T-helper 2 cell (primary cell): ENCODE data around the gene KCNH5.
"Not testable (repeated sequence)": the region's sequence is repeated elsewhere in the genome, so short reads cannot be mapped to it uniquely, and the experiment has no call there.

Source experiments
- DNase-seq, 5 experiments: peaks; one replicate each; pipeline versions ENCODE4 v3.0.0 to v3.0.0-alpha.2; 2012 to 2022

Gene KCNH5

DNA sequence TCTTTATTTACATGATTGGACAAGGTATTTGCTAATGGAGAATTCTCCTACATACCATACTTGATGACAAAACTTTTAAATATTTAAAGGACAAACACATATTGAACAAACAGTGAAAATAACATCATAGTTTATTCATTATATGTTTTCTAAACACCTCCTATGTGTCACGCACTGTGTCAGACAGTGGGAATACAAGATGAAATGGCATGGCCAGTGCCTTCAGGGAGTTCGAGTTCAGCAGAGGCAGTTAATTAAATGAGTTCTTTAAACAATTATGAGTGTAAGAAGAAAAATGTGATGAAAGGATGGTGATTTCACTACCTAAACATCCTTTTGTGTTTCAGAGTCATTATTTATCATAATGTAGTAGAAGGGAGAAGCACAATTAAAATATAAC lies 159.8 kb downstream of the KCNH5 start:
- no peak for DNase-seq

DNA sequence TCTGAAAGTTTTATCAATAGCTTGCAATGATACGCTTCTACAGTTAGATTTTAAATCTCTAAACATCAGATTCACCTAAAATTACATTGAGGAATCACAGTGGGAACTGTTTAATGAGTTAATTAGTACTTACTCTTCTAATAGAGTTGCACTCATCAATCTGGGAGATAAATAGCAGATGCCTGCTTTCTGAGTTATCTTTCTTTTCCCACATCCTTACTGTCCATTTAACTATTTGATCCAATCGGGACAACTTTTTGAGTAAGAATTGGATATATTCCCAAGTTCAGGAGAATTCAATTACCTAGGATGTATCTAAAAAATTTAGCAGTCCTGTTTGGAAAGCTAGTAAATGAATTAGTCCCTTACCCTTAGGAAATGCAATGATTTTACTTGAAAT lies 162.3 kb downstream of the KCNH5 start:
- no peak for DNase-seq

DNA sequence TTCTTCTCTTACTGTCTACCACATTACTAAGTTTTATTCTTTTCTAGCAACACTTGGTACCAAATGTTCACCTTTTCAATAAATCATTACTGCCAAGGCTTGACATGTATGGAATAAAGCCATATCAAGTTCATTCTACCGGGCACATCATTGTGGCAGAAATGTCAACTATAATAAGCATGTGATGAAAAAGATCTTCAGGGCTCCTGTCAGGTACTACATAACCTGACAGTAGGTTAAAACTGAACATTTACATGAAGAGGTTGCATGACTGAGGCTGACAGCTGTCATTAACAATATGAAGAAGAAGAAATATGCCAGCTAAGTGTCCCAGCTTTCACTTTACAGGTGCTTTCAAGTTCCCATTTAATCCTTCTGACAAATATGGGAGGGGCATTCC lies 178.9 kb downstream of the KCNH5 start:
- DNase-seq: no peak

DNA sequence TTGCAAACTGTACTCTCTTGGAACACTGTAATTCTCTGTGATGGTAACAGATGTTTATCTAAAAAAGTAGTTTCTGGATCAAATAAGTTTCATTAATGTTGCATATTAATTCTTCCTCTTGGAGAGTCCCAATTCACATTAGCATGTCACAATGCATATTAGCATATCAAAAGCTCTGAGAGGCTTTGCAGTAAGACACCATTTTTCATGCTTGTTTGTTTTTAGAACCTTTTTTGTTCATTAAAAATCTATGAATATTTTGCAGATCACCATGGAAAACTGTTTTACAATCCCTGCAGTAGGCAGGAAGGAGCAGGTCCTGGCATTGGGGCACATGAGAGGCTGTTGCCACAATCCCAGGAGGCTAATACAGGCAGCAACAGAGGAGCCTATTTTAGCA lies 180.7 kb downstream of the KCNH5 start:
- no peak for DNase-seq

DNA sequence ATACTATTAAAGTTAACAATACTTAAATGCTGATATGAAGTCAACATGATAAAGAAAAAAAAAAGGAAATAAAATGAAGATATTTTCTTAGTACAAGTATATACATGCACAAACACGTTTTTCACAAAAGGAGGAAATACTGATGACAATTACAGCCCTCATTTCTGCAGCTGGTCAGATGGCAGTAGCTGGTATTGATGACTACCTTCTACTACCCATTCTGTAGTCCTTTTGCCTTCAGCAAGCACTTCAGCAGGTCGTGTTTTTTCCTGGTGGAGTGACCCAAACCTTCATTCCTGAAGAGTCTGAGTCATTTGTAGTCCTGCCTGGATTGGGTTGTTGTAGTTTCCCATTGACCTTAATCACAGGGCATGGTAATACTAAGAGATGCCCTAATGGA lies 187.2 kb downstream of the KCNH5 start:
- DNase-seq: not testable (repeated sequence)

DNA sequence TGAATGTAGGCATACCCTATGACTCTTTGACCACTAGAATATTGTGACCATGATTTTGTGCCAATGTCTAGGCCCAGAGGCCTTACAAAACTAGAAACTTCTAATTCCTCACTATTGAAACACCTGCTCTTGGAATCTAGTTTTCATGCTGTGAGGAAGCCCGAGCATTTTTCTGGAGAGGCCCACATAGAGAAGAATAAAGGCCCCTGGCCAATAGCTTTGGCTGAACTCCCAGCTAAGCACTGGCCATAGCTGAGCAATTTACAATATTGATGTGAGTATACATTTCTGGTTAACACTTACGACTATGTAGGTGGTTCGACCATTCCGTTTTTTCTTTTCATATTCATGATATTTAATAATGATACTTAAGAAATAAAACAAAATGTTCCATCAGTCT lies 190.3 kb downstream of the KCNH5 start:
- no peak for DNase-seq

DNA sequence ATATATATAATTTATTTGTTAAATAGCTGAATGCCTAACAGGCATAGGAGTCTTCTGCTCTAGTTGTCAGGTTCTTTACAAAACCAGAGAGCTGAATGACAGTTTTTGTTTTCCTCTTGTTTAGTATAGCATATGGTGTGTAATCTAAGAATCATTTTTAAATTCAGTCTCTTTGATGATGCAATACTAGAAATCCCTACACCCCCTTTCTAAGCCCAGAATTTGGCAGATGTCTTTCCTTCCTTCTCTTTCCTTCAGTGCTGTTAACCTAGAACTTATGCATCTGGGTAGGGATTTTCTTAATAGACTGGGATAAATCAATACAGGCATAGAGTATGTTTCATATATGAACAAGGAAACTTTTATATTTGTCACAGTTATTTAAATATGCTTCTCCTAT lies 198.1 kb downstream of the KCNH5 start:
- DNase-seq: no peak

DNA sequence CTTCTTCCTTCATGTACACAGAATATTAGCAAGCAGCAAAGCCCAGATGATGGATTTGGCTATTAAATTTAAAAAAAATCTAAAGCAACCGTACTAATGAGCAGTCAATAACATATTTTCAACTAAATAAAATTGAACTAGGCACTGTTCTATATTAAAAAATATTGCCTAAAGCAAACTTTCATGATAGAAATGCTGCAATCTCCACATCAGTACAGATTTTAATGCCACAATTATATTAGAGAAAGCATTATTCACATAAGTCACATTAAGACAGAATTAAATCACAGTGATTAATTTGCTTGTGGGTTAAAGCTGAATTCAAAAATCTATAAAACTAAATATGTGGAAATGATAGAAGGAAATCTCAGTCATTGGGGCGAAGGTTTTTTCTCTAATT lies 200.7 kb downstream of the KCNH5 start:
- no peak for DNase-seq

DNA sequence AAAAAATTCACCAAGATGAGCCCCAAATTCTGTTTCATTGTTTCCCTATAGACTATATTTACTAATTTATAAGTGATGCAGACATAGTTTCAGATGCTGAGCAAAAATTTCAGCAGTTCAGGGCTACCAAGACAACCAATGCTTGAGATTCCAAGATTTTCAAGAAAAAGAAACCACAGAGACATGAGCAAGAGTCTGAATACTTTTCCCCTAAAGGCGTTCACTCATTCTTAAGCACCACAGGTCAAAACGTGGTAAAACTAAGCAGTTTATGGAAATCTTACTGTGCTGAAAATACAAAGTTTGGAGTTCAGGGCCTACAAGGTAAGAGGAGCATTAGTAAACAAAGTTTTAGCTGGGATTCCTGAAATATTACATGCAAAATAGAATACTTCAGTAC lies 221.2 kb downstream of the KCNH5 start:
- no peak for DNase-seq

DNA sequence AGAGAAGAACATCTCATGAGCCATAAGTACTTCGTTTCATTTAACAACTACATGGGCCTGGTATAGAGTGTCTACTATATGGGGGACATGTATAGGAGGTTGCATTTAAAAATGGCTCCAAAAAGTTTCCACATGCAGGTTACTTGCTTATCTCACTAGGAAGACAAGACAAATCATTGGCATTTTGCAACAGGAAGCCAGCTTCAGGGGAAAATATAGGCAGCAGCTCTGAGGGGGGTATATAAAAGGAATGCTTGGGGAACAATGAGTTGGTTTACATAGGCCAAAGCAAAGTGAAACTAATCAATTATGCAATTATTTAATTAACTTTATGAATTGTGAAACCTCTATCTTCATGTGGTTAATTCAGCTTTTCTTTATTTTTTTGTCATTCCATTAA lies 225.3 kb downstream of the KCNH5 start:
- no peak for DNase-seq

DNA sequence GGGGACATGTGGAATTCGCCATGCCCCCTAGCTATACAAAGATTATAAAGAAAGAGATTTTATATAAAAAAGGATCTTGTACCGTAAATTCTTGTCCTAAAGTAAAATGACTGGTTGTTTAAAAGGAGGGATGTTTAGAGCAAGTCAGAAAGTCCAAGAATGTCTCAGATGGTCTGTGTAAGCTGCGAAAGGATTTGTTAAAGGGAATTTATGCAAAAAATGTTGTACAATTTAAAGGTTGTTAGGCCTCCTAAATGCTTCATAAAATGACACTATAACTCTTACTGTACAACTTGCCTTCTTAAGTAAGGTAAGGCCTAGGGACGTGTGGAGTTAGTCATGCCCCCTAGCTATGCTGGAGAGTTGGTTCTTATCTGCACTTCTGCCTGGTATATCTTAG lies 237.6 kb downstream of the KCNH5 start:
- DNase-seq: no peak

DNA sequence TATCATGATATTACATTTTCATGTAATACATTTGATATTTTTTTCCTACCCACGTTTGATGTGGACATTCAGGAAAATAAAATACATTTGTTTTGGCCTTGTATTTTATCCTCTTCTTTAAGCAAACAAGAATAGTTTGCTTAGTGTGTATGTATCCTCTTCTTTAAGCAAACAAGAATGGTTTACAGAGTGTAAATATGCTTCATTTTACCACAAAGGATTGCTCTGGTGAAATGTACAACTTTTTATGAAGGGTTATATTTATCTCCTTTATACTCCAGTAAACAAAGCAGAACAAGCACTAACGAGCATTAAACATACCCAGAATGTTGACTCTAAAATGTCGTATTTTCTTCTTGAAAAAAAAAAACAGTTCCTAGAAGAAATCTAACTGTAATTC lies 244.7 kb downstream of the KCNH5 start:
- DNase-seq: no peak

DNA sequence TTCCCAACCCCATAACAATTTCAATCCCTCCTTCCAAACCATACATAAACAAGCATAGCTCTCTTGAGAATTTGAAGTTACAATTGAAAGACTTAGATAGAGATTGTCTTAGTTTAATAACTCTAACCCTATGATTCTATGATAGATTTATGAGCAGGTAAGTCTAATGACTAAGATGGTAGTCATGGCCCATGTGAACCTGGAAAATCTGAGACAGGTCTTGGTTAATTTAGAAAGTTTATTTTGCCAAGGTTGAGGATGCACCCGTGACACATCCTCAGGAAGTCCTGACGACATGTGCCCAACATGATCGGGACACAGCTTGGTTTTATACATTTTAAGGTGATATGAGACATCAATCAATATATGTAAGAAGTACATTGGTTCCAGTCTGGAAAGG lies 248.8 kb downstream of the KCNH5 start:
- no peak for DNase-seq

DNA sequence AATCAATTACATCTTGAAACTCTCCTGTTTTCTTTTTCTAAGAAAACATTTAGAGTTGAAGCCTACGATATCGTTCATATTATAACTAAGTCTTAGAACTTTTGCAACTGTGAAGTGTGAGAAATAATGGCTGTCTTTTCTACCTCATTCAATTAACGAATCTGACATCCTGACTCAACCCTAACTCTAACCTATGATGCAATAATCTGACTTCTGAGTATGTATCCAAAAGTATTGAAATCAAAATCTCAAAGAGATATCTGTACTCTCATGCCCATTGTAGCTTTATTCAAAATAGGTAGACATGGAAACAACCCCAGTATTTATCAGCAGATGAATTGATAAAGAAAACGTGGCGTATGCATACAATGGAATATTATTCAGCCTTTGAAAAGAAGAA lies 252.7 kb downstream of the KCNH5 start:
- DNase-seq: no peak

DNA sequence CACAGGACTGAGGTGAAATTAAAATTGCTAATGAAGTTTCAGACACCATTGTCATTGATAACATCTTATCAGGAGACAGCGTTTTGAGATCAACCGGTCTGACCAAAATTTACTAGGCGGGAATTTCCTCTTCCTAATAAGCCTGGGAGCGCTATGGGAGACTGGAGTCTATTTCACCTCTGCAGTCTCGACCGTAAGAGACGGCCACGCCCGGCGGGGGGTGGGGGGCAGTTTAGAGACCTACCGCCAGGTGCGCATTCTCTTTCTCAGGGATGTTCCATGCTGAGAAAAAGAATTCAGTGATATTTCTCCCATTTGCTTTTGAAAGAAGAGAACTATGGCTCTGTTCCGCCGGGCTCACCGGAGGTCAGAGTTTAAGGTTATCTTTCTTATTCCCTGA lies 263.9 kb downstream of the KCNH5 start:
- not testable (repeated sequence) for DNase-seq

DNA sequence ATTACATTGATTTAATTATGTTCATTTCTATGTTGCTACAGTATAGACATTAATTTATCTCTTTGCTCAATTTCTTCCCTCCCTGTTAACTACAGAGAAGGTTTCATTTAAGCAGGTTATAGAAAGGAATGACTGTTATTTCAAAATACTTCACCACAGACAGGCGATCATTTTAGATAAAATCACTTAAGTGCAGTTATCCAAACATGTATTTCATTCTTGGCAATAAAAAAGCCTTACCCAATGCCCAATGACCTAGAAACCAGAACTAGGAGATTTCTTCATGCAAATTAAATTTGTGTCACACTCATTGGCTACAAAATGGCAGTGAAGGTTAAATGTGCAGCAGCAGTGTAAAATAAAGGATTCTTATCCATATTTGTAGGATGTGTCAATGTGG lies 266.4 kb downstream of the KCNH5 start:
- no peak for DNase-seq

DNA sequence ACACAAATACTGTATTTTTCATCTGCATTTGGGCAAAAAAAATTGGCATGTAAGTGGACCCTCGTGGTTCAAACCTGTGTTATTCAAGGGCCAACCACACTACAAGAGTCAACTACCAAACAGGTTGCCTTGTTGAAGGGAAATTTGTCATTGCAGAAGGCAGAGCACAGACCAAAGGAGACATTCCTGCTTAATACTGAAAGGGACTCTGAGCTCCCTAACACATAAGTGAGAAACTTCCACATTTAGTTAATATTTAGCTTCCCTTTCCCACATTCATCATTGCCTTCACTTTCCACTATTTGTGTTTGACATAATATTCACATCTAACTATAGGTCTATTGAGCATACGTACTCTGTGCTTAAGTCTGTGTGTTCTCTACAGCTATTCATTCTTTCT lies 266.9 kb downstream of the KCNH5 start:
- no peak for DNase-seq

DNA sequence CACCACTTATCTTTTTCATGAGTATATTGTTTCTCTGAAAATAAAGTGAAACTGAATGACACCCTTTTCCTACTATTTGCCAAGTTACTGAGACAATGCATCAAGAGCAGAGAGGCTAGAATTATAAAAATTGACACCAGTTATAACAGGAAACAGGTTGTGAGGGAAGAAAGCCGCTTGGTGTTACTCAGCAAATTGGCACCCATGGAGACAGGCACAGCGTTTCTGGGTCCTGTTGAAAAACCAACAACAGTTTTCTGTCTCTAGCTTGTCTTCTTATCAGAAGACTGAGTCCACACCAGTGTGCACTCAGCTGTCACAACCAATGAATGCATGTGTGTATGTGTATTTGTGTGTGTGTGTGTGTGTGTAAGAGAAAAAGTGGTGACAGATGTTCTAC lies 267.7 kb downstream of the KCNH5 start:
- DNase-seq: no peak

DNA sequence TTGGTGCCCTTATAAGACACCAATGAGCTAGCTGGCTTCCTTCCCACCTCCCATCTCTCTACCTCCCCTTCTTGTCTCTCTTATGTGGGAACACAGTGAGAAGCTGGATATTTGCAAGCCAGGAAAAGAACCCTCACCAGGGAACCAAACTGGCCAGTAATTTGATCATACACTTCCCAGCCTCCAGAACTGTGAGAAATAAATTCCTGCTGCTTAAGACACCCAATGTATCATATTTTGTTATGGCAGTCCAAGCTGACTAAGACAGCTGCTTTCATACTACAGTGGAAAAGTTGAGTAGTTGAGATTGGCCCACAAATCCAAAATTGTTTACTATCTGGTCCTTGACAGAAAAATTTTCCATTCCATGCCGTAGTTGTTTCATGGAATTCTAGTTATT lies 269.0 kb downstream of the KCNH5 start:
- DNase-seq: no peak

DNA sequence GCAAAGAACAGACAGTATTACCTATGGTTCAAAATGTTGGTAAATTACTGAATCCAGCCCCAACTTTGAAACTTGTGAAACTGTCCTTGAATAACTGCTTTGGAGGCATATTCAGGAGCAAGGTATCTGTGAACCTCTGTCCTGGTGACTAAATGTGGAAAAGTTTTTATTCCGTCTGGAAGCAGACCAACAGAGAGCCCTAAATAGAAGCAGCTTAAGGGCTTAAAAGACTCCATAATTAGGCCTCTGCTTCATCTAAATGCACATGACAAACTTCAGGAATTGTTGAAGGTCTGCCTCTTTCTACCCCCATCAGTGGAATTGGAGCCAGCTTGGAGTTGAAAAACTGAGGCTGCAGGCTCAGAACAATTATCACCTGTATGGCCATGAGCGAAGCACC lies 276.5 kb downstream of the KCNH5 start:
- DNase-seq: no peak

DNA sequence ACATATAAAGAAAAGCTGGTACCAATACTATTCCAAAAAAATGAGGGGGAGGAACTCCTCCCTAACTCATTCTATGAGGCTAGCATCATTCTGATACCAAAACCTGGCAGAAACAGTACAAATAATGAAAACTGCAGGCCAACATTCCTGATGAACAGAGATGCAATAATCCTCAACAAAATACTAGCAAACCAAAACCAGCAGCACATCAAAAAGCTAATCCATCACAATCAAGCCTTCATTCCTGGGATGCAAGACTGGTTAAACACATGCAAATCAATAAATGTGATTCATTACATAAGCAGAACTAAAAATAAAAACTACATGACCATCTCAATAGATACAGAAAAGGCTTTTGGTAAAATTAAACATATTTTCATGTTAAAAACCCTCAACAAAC lies 281.3 kb downstream of the KCNH5 start:
- DNase-seq: no peak

DNA sequence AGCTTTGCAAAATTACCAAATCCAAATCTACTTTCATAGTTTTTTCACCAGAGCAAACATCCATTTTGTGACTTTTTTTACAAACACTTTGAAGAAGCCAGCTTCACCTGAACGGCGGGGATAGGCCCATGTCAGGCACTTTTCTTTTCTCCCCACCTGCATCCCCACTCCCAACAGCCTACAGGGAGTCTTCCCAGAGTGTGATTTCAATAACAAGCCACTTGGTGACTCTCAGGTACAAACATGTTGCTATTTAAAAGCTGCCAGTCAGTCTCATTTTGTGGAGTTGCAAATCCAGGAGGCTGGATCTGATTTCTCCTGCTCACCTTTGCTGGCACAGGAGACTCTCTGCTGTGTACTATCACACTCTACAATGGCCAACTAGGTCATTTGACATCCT lies 285.5 kb downstream of the KCNH5 start:
- no peak for DNase-seq

DNA sequence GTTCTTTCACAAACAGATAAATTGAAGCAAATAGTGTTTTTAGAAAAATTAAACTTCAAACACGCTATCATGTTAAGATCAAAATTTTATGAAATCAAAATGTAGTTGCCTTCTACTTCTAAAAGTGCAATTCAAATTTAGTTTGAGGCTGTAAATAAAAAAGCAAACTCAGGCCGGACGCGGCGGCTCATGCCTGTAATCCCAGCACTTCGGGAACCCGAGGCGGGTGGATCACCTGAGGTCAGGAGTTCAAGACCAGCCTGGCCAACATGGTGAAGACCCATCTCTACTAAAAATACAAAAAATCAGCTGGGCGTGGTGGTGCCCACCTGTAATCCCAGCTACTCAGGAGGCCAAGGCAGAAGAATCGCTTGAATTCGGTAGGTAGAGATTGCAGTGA lies 298.4 kb downstream of the KCNH5 start:
- not testable (repeated sequence) for DNase-seq

DNA sequence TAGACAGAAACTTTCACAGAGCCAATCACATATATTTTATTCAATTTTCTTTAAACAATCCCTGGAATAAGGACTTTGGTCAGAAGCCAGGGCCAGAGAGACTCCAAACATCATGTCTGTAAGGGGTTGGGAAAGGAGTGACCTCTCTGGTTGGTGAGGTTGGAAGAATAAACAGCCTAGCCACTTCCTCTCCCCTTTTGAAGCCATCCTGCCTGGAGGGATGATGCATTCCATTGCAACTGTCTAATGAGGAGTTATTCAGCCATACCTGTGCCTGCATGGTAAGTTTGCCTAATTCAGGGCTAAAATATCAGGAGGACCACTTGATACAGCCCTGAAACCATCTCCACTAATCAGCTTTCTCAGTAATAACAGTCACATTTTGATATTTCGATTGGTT lies 299.8 kb downstream of the KCNH5 start:
- DNase-seq: no peak

DNA sequence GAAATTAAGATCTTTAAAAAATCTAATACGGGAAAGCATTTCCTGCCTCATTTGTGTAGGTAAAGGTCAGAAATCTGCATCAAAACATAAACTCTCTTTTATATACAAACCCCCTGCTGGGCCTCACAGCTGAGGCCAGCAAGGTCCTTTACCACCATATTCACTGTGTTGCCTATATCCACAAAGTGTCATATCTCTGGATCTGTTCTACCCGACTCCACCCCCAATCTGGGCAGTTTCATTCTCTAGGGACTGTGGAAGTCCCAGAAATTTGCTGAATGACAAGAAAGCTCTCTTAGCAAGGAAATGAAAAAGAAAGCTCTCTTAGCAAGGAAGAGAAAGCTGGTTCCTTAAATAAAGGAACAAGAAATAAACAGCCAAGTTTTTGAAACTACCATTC lies 301.7 kb downstream of the KCNH5 start:
- no peak for DNase-seq

DNA sequence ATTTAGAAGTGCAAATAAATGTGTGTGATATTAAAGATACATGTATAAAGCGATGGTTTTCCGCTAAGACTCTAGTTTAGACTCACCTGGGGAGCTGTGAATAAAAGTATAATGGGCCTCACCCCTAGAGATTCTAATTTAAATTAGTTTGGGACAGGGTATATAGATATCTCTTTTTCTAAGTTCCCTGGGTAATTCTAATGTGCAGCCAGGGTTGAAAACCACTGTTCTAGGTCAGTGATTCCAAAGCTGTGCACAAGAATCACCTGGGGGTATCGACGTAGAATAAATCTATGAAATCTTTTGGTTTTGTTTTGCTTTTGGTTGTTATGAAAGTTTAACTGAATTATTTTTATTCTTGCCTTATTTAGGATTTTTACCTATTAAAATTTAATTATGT lies 302.1 kb downstream of the KCNH5 start:
- no peak for DNase-seq
